PC-9 (cell line): ENCODE results near the gene BAIAP3. TPM values are rescaled to one million over a fixed set of nuclear protein-coding genes. Genes with fewer than 3 reads are reported as not detected.

Experiments used
- BruUV-seq: library from RNA; stranded (reverse); fragments of 400-500 nt; replicated peaks from 2 replicates; lab custom pipeline; 2021; lab: Mats Ljungman, UMichigan
- CTCF ChIA-PET: fragments of 300-600 bp; sonication (Branson Sonifier 250); formaldehyde crosslinking; loops from one replicate; lab custom pipeline; 2022; ENCODE audit warnings: antibody characterized with exemption; lab: Charles Lee
- POLR2A ChIA-PET: fragments of 300-600 bp; sonication (Branson Sonifier 250); formaldehyde crosslinking; loops from one replicate; lab custom pipeline; 2022; ENCODE audit warnings: antibody characterized with exemption; ENCODE audit not compliant: unreplicated experiment; lab: Charles Lee
- DNase-seq, 2 experiments: peaks; one replicate each; pipeline versions ENCODE4 v3.0.0 to v3.0.0-alpha.2; 2015 to 2022; ENCODE audit warnings: mixed read lengths in 1 of 2
- H2AFZ ChIP-seq: fragments of 200-600 bp; sonication (generic); 2 replicates; pipeline ENCODE4 v1.8.1; 2017; ENCODE audit warnings: antibody characterized with exemption
- H3F3A ChIP-seq: fragments of 200-600 bp; sonication (generic); 2 replicates; pipeline ENCODE4 v1.8.1; 2017; ENCODE audit warnings: antibody characterized with exemption, mild to moderate bottlenecking, low read depth; ENCODE audit not compliant: insufficient read depth
- H3K27ac ChIP-seq: fragments of 200-600 bp; sonication (generic); 2 replicates; pipeline ENCODE4 v1.6.1; 2016; ENCODE audit warnings: mixed run types
- H3K27me3 ChIP-seq: fragments of 200-600 bp; sonication (generic); 2 replicates; pipeline ENCODE4 v1.6.1; 2016; ENCODE audit warnings: low read depth, mixed run types; ENCODE audit not compliant: insufficient read depth
- H3K36me3 ChIP-seq: fragments of 200-600 bp; sonication (generic); 2 replicates; pipeline ENCODE4 v1.6.1; 2016; ENCODE audit warnings: low read depth, mixed run types
- H3K4me1 ChIP-seq: fragments of 200-600 bp; sonication (generic); replicated peaks from 2 replicates; pipeline ENCODE4 v1.6.1; 2016; ENCODE audit warnings: mixed run types; ENCODE audit not compliant: insufficient read depth
- H3K4me2 ChIP-seq: fragments of 200-600 bp; sonication (generic); 2 replicates; pipeline ENCODE4 v1.6.1; 2017; ENCODE audit warnings: mixed run types
- H3K4me3 ChIP-seq: fragments of 200-600 bp; sonication (generic); 2 replicates; pipeline ENCODE4 v1.6.1; 2016; ENCODE audit warnings: mixed run types
- H3K79me2 ChIP-seq: fragments of 200-600 bp; sonication (generic); 2 replicates; pipeline ENCODE4 v1.6.1; 2017; ENCODE audit warnings: low read depth, mixed run types
- H3K9me2 ChIP-seq: fragments of 200-600 bp; sonication (generic); 2 replicates; pipeline ENCODE4 v1.8.1; 2017; ENCODE audit warnings: mild to moderate bottlenecking; ENCODE audit not compliant: insufficient read depth
- H3K9me3 ChIP-seq: fragments of 200-600 bp; sonication (generic); 2 replicates; pipeline ENCODE4 v1.8.1; 2016; ENCODE audit warnings: low read depth; ENCODE audit not compliant: insufficient read depth
- H4K20me1 ChIP-seq: fragments of 200-600 bp; sonication (generic); 2 replicates; pipeline ENCODE4 v1.8.1; 2017; ENCODE audit not compliant: insufficient read depth
- CTCF ChIP-seq: fragments of 200-600 bp; sonication (generic); conservative IDR thresholded peaks from 2 replicates; pipeline ENCODE4 v1.6.1; 2017; ENCODE audit warnings: mixed run types, antibody characterized with exemption, mild to moderate bottlenecking, moderate library complexity
- EZH2 ChIP-seq: fragments of 200-600 bp; sonication (generic); IDR thresholded peaks from 2 replicates; pipeline ENCODE4 v1.8.0; 2017; ENCODE audit warnings: antibody characterized with exemption, low read depth
- intact Hi-C: fragments of 100-400 bp; cut with micrococcal nuclease; formaldehyde crosslinking; loops from one replicate; pipeline ENCODE4 v1.10.0; 2022; ENCODE audit not compliant: unreplicated experiment
- total RNA-seq: library from RNA; stranded (reverse); gene quantifications from 2 replicates; pipeline ENCODE4 v1.2.3, GENCODE V29; 2021

The BAIAP3 gene
- total RNA-seq, 1 experiment from 2014 or later: 35.0 TPM

GRCh38 chr16:1297018-1297696 is 36.3 kb upstream of the BAIAP3 start:
- H3K4me3 ChIP-seq: no peak overlapping the region
- peak overlapping the region; percentile 99 for H3K27ac ChIP-seq
- CTCF ChIA-PET: interaction anchor here (0.6 kb wide), 1 partner anchor 581 kb away, joined by 3 read pairs; no protein-coding TSS in a partner anchor
- peak overlapping the region; percentile 66 for H3K4me2 ChIP-seq
- no peaks in the 10 kb centered on the region for H3K27me3 ChIP-seq
- no peak for TF ChIP-seq EZH2
- no peak for TF ChIP-seq CTCF
- H3K9me2 ChIP-seq: no peaks in the 10 kb centered on the region
- no peaks in the 10 kb centered on the region for H3K36me3 ChIP-seq
- intact Hi-C loops: loop anchor here (2.0 kb wide), 1 partner anchor 38 kb away; no protein-coding TSS in a partner anchor
- peak overlapping the region; percentile 70 for H2AFZ ChIP-seq
- H3F3A ChIP-seq: peaks cover 35% of the 10 kb centered on the region
- POLR2A ChIA-PET: interaction anchor here (0.6 to 0.8 kb wide), 4 partner anchors 12 to 485 kb away, joined by 3 to 7 read pairs (median 4); partner anchors contain the start of genes SPSB3 and UBE2I
- no peaks in the 10 kb centered on the region for H3K79me2 ChIP-seq
- no peaks in the 10 kb centered on the region for H4K20me1 ChIP-seq
- H3K9me3 ChIP-seq: no peaks in the 10 kb centered on the region
- peak; percentile 82 to 97 for DNase-seq
- BruUV-seq: TSS peak; percentile 71
- H3K4me1 ChIP-seq: peaks cover 42% of the 10 kb centered on the region

- TF ChIP-seq EZH2 (no peak), CTCF (no peak)
- Histone ChIP-seq H3K4me1 (peaks cover 54% of the 10 kb centered on the region), H4K20me1 (no peaks in the 10 kb centered on the region), H3K9me2 (no peaks in the 10 kb centered on the region), H2AFZ (no peak overlapping the region), H3K4me3 (no peak overlapping the region), H3K9me3 (no peaks in the 10 kb centered on the region), H3K36me3 (no peaks in the 10 kb centered on the region), H3K27ac (peak overlapping the region; percentile 99), H3K4me2 (no peak overlapping the region), H3K27me3 (no peaks in the 10 kb centered on the region), H3K79me2 (no peaks in the 10 kb centered on the region), H3F3A (peaks cover 46% of the 10 kb centered on the region)
- DNase-seq: no peak
- no TSS peak for BruUV-seq
- intact Hi-C loops: no loop called here
- ChIA-PET POLR2A (no interaction called here), CTCF (no interaction called here)
Observed at GRCh38 chr16:1298406-1298805, 35.0 kb upstream of the BAIAP3 start.

- DNase-seq: no peak
Observed at GRCh38 chr16:1299012-1299867, 34.2 kb upstream of the BAIAP3 start.

More at GRCh38 chr16:1299012-1299867, 34.2 kb upstream of the BAIAP3 start:
- Histone ChIP-seq H3K4me1 (peaks cover 54% of the 10 kb centered on the region), H2AFZ (no peak overlapping the region), H3K36me3 (no peaks in the 10 kb centered on the region), H3K9me2 (no peaks in the 10 kb centered on the region), H3K27me3 (no peaks in the 10 kb centered on the region), H3K4me2 (no peak overlapping the region), H3K4me3 (no peak overlapping the region), H3F3A (peaks cover 52% of the 10 kb centered on the region), H3K79me2 (no peaks in the 10 kb centered on the region), H4K20me1 (no peaks in the 10 kb centered on the region), H3K9me3 (no peaks in the 10 kb centered on the region), H3K27ac (no peak overlapping the region)
- BruUV-seq: no TSS peak
- intact Hi-C loops: no loop called here
- ChIA-PET POLR2A (no interaction called here), CTCF (no interaction called here)
- TF ChIP-seq CTCF (no peak), EZH2 (no peak)
